ENCODE data around the gene TATDN2. TPM values are rescaled to one million over a fixed set of nuclear protein-coding genes. Genes with fewer than 3 reads are reported as not detected.

Gene TATDN2
- total and polyA plus RNA-seq, 9 of the 15 experiments (the other 6 are each of a cell fraction or from before 2014, with no cell fraction given), result 5.2 to 44.7 (median 25.8) TPM

- in situ Hi-C loops (cut with MboI) (no loop called here), intact Hi-C loops (cut with micrococcal nuclease) (no loop called here)
- ATAC-seq (peak; percentile 86), FAIRE-seq (peak; percentile 71), DNase-seq (ENCODE audit: extremely low read depth in 1 of 4, low spot score in 3 of 4) (peak in 2 of 4 experiments; percentile 59 to 72)
- Histone ChIP-seq H4K20me1 (replicated peaks; ENCODE audit: control insufficient read depth, insufficient read depth, low read length) (no peaks in the 10 kb centered on the region), H3K27ac (ENCODE audit: extremely low read depth, low read depth, low read length) (peak overlapping the region; percentile 52; the same call in 1 of the 3 replicates), H3K4me1 (replicated peaks in 1 of 2; ENCODE audit: control insufficient read depth in 2 of 2, insufficient read depth in 2 of 2, low read length in 2 of 2) (peaks cover 0 to 13% of the 10 kb centered on the region in 2 experiments; a peak in 4 of 5 replicates), H3K4me2 (ENCODE audit: insufficient read depth, low read length) (no peak overlapping the region; the same call in 1 of the 2 replicates), H2AFZ (ENCODE audit: low read depth, low read length) (peak overlapping the region; percentile 63), H3K36me3 (ENCODE audit: control insufficient read depth, insufficient read depth, low read length) (no peaks in the 10 kb centered on the region), H3K9ac (ENCODE audit: insufficient read depth in 1 of 2, low read depth in 2 of 2, low read length in 2 of 2) (peak overlapping the region in 1 of 2 experiments; percentile 42; a peak in 1 of 4 replicates), H3K4me3 (no peak overlapping the region), H3K27me3 (ENCODE audit: control insufficient read depth in 2 of 2, insufficient read depth in 2 of 2, low read length in 2 of 2) (no peaks in the 10 kb centered on the region), H3K79me2 (ENCODE audit: control insufficient read depth, insufficient read depth, low read length) (no peaks in the 10 kb centered on the region), H3K9me1 (ENCODE audit: control insufficient read depth, insufficient read depth, low read length) (no peaks in the 10 kb centered on the region), H3K9me3 (replicated peaks; ENCODE audit: control insufficient read depth, insufficient read depth, low read depth, low read length) (peaks cover 16% of the 10 kb centered on the region)
- no TSS peak for BruUV-seq (replicated peaks)
- POLR2A ChIA-PET, result interaction anchor here (0.7 kb wide), 1 partner anchor 20 kb away, joined by 3 read pairs; no protein-coding TSS in a partner anchor
- CTCF ChIA-PET (ENCODE audit: low intra/inter-chr PET ratio), result no interaction called here
- WGBS (ENCODE audit: insufficient coverage, low coverage, missing lambda C conversion rate), result 51% methylated on average over 7 of the region's 7 CpGs
- TF ChIP-seq ADNP (tag; IDR thresholded peaks at IDR 0.05) (no peak), KDM5B (IDR thresholded peaks at IDR 0.05; ENCODE audit: insufficient replicate concordance, low read depth, low read length) (no peak), FOSL1 (tag; conservative IDR thresholded peaks at IDR 0.05) (no peak), SP1 (CRISPR knock-in tag; IDR thresholded peaks at IDR 0.05) (no peak), ZBTB7A (IDR thresholded peaks at IDR 0.05; ENCODE audit: borderline replicate concordance, control insufficient read depth, low read depth, low read length) (peak; percentile 43; the same call in 1 of the 2 replicates), PHF20 (IDR thresholded peaks at IDR 0.05; ENCODE audit: partially characterized antibody) (no peak), TEAD1 (CRISPR knock-in tag; IDR thresholded peaks at IDR 0.05) (peak in 1 of 2 experiments; percentile 67; a peak in 2 of 4 replicates), ZNF232 (CRISPR knock-in tag; IDR thresholded peaks at IDR 0.05) (no peak), PHB (CRISPR knock-in tag; IDR thresholded peaks at IDR 0.05) (no peak), STAT5A (IDR thresholded peaks at IDR 0.05; ENCODE audit: borderline replicate concordance, low read length) (no peak), FOXO4 (CRISPR knock-in tag; IDR thresholded peaks at IDR 0.05) (no peak), CBFB (CRISPR knock-in tag; IDR thresholded peaks at IDR 0.05) (no peak), THRAP3 (IDR thresholded peaks at IDR 0.05; ENCODE audit: borderline replicate concordance) (no peak)
- TF ChIP-seq, protein P1, sequence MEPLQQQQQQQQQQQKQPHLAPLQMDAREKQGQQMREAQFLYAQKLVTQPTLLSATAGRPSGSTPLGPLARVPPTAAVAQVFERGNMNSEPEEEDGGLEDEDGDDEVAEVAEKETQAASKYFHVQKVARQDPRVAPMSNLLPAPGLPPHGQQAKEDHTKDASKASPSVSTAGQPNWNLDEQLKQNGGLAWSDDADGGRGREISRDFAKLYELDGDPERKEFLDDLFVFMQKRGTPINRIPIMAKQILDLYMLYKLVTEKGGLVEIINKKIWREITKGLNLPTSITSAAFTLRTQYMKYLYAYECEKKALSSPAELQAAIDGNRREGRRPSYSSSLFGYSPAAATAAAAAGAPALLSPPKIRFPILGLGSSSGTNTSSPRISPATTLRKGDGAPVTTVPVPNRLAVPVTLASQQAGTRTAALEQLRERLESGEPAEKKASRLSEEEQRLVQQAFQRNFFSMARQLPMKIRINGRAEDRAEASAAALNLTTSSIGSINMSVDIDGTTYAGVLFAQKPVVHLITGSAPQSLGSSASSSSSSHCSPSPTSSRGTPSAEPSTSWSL (CRISPR knock-in tag; IDR thresholded peaks at IDR 0.05; ENCODE audit: borderline replicate concordance), result no peak
- TF ChIP-seq, protein P2, sequence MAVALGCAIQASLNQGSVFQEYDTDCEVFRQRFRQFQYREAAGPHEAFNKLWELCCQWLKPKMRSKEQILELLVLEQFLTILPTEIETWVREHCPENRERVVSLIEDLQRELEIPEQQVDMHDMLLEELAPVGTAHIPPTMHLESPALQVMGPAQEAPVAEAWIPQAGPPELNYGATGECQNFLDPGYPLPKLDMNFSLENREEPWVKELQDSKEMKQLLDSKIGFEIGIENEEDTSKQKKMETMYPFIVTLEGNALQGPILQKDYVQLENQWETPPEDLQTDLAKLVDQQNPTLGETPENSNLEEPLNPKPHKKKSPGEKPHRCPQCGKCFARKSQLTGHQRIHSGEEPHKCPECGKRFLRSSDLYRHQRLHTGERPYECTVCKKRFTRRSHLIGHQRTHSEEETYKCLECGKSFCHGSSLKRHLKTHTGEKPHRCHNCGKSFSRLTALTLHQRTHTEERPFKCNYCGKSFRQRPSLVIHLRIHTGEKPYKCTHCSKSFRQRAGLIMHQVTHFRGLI (CRISPR knock-in tag; IDR thresholded peaks at IDR 0.05), result no peak
These were observed 5.8 kb upstream of the TATDN2 start for GRCh38 chr3:10242182-10243065.

All from K562 (cell line).